Endothelial cell (in vitro differentiated cells): Measurements from ENCODE around the gene HDAC4. TPM values are rescaled to one million over a fixed set of nuclear protein-coding genes. Genes with fewer than 3 reads are reported as not detected.

Experiments used
- DNase-seq: peaks from one replicate; pipeline ENCODE4 v3.0.0; 2021; ENCODE audit warnings: low spot score
- H3K27ac Mint-ChIP-seq: one replicate; pipeline ENCODE4 v1.8.0; 2021; ENCODE audit warnings: mixed read lengths, inconsistent platforms; ENCODE audit not compliant: unreplicated experiment
- H3K27me3 Mint-ChIP-seq: one replicate; pipeline ENCODE4 v1.8.0; 2021; ENCODE audit warnings: mild to moderate bottlenecking, moderate library complexity, mixed read lengths, inconsistent platforms; ENCODE audit not compliant: unreplicated experiment
- H3K36me3 Mint-ChIP-seq: one replicate; pipeline ENCODE4 v1.8.0; 2021; ENCODE audit warnings: mild to moderate bottlenecking, low read depth, mixed read lengths, inconsistent platforms; ENCODE audit not compliant: unreplicated experiment
- H3K4me1 Mint-ChIP-seq: one replicate; pipeline ENCODE4 v1.8.0; 2021; ENCODE audit warnings: mild to moderate bottlenecking, mixed read lengths, inconsistent platforms; ENCODE audit not compliant: unreplicated experiment
- H3K4me3 Mint-ChIP-seq: one replicate; pipeline ENCODE4 v1.8.0; 2021; ENCODE audit warnings: mild to moderate bottlenecking, mixed read lengths, inconsistent platforms; ENCODE audit not compliant: unreplicated experiment
- H3K9me3 Mint-ChIP-seq: one replicate; pipeline ENCODE4 v1.8.0; 2021; ENCODE audit warnings: mixed read lengths, inconsistent platforms; ENCODE audit not compliant: unreplicated experiment
- total RNA-seq: library from RNA; stranded (reverse); fragmentation: NEBNext Ultra II Directional; extraction: Animal tissue kit (Norgen Biotek cat#: 25700); gene quantifications from one replicate; pipeline ENCODE4 v1.2.1, GENCODE V29; 2021; ENCODE audit not compliant: unreplicated experiment
- TF ChIP-seq, protein P1 (sequence below): fragments of 200-600 bp; sonication (generic); IDR thresholded peaks from one replicate; pipeline ENCODE4 v1.5.0; 2021; ENCODE audit warnings: antibody characterized with exemption; ENCODE audit not compliant: unreplicated experiment

HDAC4 gene
- total RNA-seq, 1 donor from 2014 or later: 26.0 TPM

DNA sequence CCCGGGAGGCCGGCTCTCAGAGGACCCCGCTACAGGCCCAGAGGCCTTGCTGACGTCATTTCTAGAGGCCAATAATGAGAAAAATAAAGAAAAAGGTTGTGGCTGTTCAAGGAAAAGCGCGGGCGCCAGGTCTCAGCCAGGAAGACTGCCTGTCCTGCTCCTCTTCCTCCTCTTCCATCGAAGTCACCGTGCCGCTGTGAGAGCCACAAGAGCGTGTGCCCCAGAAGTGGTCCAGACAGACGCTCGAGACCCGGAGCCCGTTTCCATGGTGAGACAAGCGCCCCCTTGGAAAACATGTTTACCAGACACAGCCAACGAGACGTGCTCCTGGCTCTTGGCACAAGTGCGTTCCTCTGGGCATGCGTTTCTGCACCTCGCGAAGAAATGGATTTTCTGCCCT lies 210.5 kb downstream of the HDAC4 start:
- Mint-ChIP-seq H3K4me3 (no peak overlapping the region), H3K36me3 (peaks cover 15% of the 10 kb centered on the region), H3K9me3 (no peaks in the 10 kb centered on the region), H3K27ac (no peak overlapping the region), H3K4me1 (no peaks in the 10 kb centered on the region), H3K27me3 (peaks cover 2% of the 10 kb centered on the region)
- TF ChIP-seq, protein P1, sequence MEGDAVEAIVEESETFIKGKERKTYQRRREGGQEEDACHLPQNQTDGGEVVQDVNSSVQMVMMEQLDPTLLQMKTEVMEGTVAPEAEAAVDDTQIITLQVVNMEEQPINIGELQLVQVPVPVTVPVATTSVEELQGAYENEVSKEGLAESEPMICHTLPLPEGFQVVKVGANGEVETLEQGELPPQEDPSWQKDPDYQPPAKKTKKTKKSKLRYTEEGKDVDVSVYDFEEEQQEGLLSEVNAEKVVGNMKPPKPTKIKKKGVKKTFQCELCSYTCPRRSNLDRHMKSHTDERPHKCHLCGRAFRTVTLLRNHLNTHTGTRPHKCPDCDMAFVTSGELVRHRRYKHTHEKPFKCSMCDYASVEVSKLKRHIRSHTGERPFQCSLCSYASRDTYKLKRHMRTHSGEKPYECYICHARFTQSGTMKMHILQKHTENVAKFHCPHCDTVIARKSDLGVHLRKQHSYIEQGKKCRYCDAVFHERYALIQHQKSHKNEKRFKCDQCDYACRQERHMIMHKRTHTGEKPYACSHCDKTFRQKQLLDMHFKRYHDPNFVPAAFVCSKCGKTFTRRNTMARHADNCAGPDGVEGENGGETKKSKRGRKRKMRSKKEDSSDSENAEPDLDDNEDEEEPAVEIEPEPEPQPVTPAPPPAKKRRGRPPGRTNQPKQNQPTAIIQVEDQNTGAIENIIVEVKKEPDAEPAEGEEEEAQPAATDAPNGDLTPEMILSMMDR: no peak
- no peak for DNase-seq

DNA sequence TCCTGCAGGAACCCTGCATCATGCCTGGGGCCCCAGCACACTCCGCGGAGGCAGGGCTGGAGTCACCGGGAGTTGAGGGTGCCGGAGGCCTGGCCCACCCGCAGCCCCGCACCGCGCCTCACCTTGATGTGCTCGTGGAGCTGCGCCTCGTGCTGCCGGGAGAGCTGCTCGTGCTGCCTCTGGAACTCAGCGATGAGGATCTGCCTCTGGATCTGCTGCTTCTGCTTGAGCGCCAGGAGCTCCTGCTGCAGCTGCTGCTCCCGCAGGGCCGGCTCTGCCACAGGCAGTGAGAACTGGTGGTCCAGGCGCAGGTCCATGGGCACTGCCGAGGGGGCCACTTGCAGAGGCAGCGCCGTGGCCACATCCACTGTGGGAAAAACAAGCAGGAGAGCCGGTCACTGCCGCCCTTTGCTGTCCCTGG lies 211.1 kb downstream of the HDAC4 start:
- H3K4me3 Mint-ChIP-seq: no peak overlapping the region
- peaks cover 15% of the 10 kb centered on the region for H3K36me3 Mint-ChIP-seq
- no peaks in the 10 kb centered on the region for H3K9me3 Mint-ChIP-seq
- peaks cover 2% of the 10 kb centered on the region for H3K27me3 Mint-ChIP-seq
- no peak overlapping the region for H3K27ac Mint-ChIP-seq
- no peak for DNase-seq
- TF ChIP-seq, protein P1: no peak
- H3K4me1 Mint-ChIP-seq: no peaks in the 10 kb centered on the region

DNA sequence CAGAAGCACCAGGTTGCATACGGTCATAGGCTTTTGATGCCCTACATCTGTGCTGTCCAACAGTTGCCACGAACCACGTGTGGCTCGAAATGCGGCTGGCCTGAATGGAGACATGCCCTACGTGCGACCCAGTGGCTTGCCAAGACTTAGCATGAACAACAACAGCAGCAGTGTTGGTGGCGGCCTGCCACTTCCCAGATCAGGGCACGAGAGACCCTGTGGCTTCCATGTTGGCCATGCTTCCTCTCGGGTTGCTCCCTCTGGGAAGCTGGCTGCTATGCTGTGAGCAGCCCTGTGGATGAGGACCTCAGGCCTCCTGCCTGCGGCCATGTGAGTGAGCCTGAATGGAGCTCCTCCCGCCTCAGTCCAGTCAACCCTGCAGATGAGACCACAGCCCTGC lies 212.3 kb downstream of the HDAC4 start:
- no peaks in the 10 kb centered on the region for H3K9me3 Mint-ChIP-seq
- H3K36me3 Mint-ChIP-seq: peaks cover 19% of the 10 kb centered on the region
- H3K4me1 Mint-ChIP-seq: no peaks in the 10 kb centered on the region
- no peak for DNase-seq
- no peak overlapping the region for H3K4me3 Mint-ChIP-seq
- H3K27ac Mint-ChIP-seq: no peak overlapping the region
- peaks cover 2% of the 10 kb centered on the region for H3K27me3 Mint-ChIP-seq
- TF ChIP-seq, protein P1: no peak

DNA sequence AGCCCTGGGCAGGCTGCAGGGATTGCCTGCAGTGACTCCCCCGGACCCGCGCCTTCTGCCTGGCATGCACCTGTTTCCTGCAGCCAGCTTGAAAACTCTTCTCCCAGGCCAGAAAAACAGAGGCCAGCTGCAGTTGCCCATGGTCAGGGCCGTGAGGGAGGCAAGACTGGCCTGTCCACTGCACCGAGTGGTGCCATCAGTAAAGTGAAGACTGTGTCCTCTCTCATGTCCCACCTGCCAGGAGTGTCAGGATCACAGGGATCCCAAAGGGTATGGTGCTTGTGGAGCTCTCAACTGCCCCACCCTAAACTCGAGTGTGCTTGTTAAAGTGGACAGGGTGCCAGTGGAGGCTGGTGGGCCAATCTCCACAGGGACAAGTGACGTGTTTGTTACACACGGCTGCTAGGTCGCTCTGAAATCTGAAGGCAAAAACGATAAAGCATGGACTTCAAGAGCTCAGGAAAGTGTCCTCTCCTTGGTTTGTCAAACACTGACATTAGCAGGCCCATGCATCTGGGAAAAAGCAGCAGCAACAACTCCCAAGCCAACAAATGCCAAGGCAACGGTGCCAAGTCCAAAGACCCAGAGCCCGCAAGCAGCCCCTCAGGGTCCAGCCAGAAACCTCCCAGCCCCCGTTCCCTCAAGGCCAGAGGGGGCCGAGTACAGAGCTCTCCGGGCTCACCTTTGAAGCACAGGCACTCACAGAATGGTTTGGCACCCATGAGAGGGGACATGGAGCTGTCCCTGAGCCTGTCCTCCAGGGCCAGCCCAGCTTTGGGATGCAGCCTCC lies 213.2 kb downstream of the HDAC4 start:
- Mint-ChIP-seq H3K9me3 (no peaks in the 10 kb centered on the region), H3K27ac (no peak overlapping the region), H3K27me3 (peaks cover 2% of the 10 kb centered on the region), H3K4me1 (no peaks in the 10 kb centered on the region), H3K4me3 (no peak overlapping the region), H3K36me3 (peaks cover 19% of the 10 kb centered on the region)
- TF ChIP-seq, protein P1: no peak
- DNase-seq: no peak

DNA sequence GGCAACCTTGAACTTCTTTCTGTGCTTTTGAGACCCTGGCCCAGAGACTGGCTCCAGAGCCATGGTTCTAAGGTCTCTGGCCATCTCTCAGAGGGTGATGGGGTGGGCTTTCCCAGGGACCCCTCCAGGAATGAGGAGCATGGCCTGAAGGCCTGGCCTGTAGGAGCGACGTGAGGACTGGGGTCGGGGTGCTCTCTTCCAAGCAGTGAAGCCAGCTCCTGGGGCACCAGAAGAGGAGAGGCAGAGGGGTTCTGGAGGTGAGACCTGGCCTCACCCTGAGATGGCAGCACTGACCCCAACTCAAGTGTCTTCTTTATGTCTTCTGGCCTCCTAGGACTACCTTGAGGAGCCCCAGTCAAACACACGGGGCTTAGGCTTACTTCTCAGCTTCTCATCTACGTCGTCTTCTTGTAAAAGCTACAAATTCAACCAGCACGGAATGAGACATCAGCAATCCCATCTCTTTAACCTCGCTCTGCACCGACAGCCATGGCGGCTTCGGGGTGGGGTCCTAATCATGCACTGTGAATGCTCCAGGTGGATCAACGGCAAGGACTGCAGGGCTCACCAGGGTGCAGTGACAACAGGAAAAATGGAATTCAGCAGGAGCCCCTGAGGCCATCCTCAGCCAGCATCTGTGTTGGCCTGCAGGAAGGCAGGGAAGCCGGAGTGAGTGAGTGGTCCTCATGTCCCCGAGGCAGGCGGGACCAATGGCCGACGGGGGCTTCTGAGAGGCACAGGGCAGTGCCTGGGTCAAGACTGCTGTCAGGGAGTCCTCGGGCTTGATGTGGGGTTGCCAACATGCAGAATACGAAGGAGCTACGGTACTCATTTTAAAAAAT lies 214.1 kb downstream of the HDAC4 start:
- DNase-seq: no peak
- Mint-ChIP-seq H3K4me1 (no peaks in the 10 kb centered on the region), H3K27me3 (peaks cover 2% of the 10 kb centered on the region), H3K36me3 (peaks cover 19% of the 10 kb centered on the region), H3K9me3 (no peaks in the 10 kb centered on the region), H3K4me3 (no peak overlapping the region), H3K27ac (no peak overlapping the region)
- TF ChIP-seq, protein P1: no peak
